GM10266 (cell line): ENCODE results near the gene SLC27A4.

Experiments used
- DNase-seq: peaks from one replicate; pipeline ENCODE4 v3.0.0; 2012; ENCODE audit errors: extremely low spot score
- CTCF ChIP-seq: IDR thresholded peaks from 2 replicates; pipeline ENCODE4 v1.5.1; 2012; ENCODE audit warnings: mild to moderate bottlenecking, low read depth; ENCODE audit not compliant: control insufficient read depth, insufficient read depth; ENCODE audit errors: missing control alignments

The SLC27A4 gene

DNA sequence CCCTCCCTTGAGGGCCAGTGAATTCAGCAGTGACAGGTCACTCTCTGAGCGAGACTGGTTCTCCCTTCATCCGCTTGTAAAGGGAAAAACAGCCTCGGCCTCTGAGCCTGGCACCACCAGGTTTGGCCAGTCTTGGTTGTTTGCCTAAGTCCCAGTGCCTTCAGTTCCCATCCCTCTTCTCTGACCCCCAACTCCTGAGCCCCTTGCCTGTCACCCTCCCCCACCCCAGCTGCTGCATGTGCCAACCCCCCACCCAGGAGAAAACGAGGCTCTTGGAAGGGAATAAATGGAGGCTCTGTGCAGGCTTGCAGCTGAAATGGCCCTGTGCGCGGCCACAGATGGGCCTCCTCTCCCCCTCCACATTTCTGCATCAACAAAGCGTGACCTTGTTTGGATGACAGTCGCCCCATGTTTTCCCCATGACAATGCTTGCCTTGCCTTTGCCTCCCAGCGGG is 33.9 kb downstream of the SLC27A4 start:
- TF ChIP-seq CTCF: no peak
- no peak for DNase-seq

GRCh38 chr9:128375865-128376264 is 35.5 kb downstream of the SLC27A4 start:
- TF ChIP-seq CTCF: no peak

GRCh38 chr9:128382261-128382660 is 41.9 kb downstream of the SLC27A4 start:
- no peak for TF ChIP-seq CTCF
- DNase-seq: no peak

More at GRCh38 chr9:128375865-128376264, 35.5 kb downstream of the SLC27A4 start:
- DNase-seq: no peak

- no peak for DNase-seq
- no peak for TF ChIP-seq CTCF
Measured at GRCh38 chr9:128383007-128383753, 42.9 kb downstream of the SLC27A4 start.

DNA sequence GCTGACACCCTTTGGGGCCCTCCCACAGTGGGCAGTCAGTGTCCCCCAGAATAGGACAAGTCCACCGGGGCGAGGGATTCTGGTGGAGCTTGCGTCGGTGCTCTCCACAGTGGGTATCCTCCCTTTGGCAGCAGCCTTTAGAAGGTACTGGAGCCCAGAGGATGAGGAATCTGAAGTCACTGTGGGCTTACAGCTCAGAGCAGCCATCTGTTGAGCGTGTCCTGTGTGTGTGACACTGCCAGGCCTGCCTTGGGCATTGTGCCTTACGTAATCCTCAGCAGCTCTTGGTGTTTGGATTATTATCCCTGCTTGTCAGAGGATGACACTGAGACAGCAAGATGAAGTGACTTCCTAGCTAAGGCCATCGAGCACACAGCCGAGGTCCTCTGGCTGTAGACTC is 43.5 kb downstream of the SLC27A4 start:
- DNase-seq: no peak
- no peak for TF ChIP-seq CTCF

GRCh38 chr9:128384801-128385495 is 44.6 kb downstream of the SLC27A4 start:
- no peak for DNase-seq
- TF ChIP-seq CTCF: no peak
